Lower lobe of right lung (tissue), 2 donors: ENCODE measurements around the gene EN2. TPM values are rescaled to one million over a fixed set of nuclear protein-coding genes. Genes with fewer than 3 reads are reported as not detected.

Experiments
- ATAC-seq, 2 donors: fragments of 200-7000 bp; cut with Tn5 transposase; one replicate each; pipeline ENCODE4 v1.9.1; 2020 to 2022; ENCODE audit warnings: mild to moderate bottlenecking in 2 of 2, moderate library complexity in 2 of 2
- DNase-seq: peaks from one replicate; pipeline ENCODE4 v3.0.0-alpha.2; 2020
- H3K27ac ChIP-seq: fragments of 200-600 bp; one replicate; pipeline ENCODE4 v1.8.0; 2022
- H3K27me3 ChIP-seq: fragments of 200-600 bp; one replicate; pipeline ENCODE4 v1.8.0; 2022; ENCODE audit warnings: low read depth
- H3K36me3 ChIP-seq: fragments of 200-600 bp; one replicate; pipeline ENCODE4 v1.8.0; 2022; ENCODE audit warnings: mild to moderate bottlenecking
- H3K4me1 ChIP-seq: fragments of 200-600 bp; one replicate; pipeline ENCODE4 v1.8.0; 2022
- H3K4me3 ChIP-seq: fragments of 200-600 bp; one replicate; pipeline ENCODE4 v1.8.0; 2022; ENCODE audit warnings: mild to moderate bottlenecking
- H3K9me3 ChIP-seq: fragments of 200-600 bp; one replicate; pipeline ENCODE4 v1.8.0; 2022
- CTCF ChIP-seq: fragments of 200-600 bp; IDR thresholded peaks from one replicate; pipeline ENCODE4 v1.8.0; 2022; ENCODE audit warnings: antibody characterized with exemption, mild to moderate bottlenecking
- intact Hi-C: fragments of 100-400 bp; cut with DNase I; formaldehyde crosslinking; loops from one replicate; pipeline ENCODE4 v1.11.0; 2022
- total RNA-seq: library from RNA; stranded (reverse); fragmentation: NEBNext Ultra II Directional; extraction: Animal tissue kit (Norgen Biotek cat#: 25700); gene quantifications from one replicate; pipeline ENCODE4 v1.2.1, GENCODE V29; 2021
- donor health status: DM: no; HTN: yes; CAD: no; lungs with severe emphysema.

Gene EN2
- total RNA-seq, 1 donor from 2014 or later: not detected

- peaks cover 98% of the 10 kb centered on the region for H3K27me3 ChIP-seq
- no peak for ATAC-seq
Observed at GRCh38 chr7:155471718-155472117, 13.8 kb downstream of the EN2 start.

DNA sequence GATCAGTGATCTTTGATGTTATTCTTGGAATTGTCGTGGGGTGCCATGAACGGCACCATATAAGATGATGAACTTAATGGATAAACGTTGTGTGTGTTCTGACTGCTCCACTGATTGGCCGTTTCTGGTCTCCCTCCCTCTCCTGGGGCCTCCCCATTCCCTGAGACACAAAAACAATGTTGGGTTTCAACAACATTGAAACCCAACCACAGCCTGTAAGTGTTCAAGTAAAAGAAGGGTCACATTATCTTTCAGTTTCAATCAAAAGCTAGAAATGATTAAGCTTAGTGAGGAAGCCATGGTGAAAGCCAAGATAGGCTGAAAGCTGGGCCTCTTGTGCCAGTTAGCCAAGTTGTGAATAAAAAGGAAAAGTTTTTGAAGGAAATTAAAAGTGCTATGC is 19.5 kb downstream of the EN2 start:
- TF ChIP-seq CTCF: no peak
- no peak for ATAC-seq
- no peak overlapping the region for H3K27ac ChIP-seq
- H3K27me3 ChIP-seq: peaks cover 77% of the 10 kb centered on the region
- peaks cover 4% of the 10 kb centered on the region for H3K4me1 ChIP-seq
- no peaks in the 10 kb centered on the region for H3K9me3 ChIP-seq
- no peak for DNase-seq
- intact Hi-C loops: no loop called here
- H3K4me3 ChIP-seq: no peak overlapping the region
- no peaks in the 10 kb centered on the region for H3K36me3 ChIP-seq

More at GRCh38 chr7:155471718-155472117, 13.8 kb downstream of the EN2 start:
- no peaks in the 10 kb centered on the region for H3K9me3 ChIP-seq
- intact Hi-C loops: no loop called here
- no peak for TF ChIP-seq CTCF
- H3K4me3 ChIP-seq: no peak overlapping the region
- no peaks in the 10 kb centered on the region for H3K36me3 ChIP-seq
- peaks cover 24% of the 10 kb centered on the region for H3K4me1 ChIP-seq
- DNase-seq: no peak
- no peak overlapping the region for H3K27ac ChIP-seq

GRCh38 chr7:155481764-155482163 is 23.8 kb downstream of the EN2 start:
- Histone ChIP-seq H3K36me3 (no peaks in the 10 kb centered on the region), H3K4me3 (no peak overlapping the region), H3K4me1 (no peaks in the 10 kb centered on the region), H3K27ac (no peak overlapping the region), H3K27me3 (peaks cover 46% of the 10 kb centered on the region), H3K9me3 (no peaks in the 10 kb centered on the region)
- intact Hi-C loops: no loop called here
- ATAC-seq (no peak), DNase-seq (no peak)
- no peak for TF ChIP-seq CTCF

GRCh38 chr7:155482511-155483183 is 24.7 kb downstream of the EN2 start:
- ATAC-seq (peak in 1 of 2 donors; percentile 37), DNase-seq (no peak)
- H3K36me3 ChIP-seq: no peaks in the 10 kb centered on the region
- H3K4me3 ChIP-seq: peak overlapping the region; percentile 1
- H3K27ac ChIP-seq: no peak overlapping the region
- peaks cover 39% of the 10 kb centered on the region for H3K27me3 ChIP-seq
- intact Hi-C loops: no loop called here
- no peaks in the 10 kb centered on the region for H3K9me3 ChIP-seq
- no peak for TF ChIP-seq CTCF
- H3K4me1 ChIP-seq: no peaks in the 10 kb centered on the region

GRCh38 chr7:155483245-155483644 is 25.3 kb downstream of the EN2 start:
- no peak overlapping the region for H3K27ac ChIP-seq
- H3K9me3 ChIP-seq: no peaks in the 10 kb centered on the region
- intact Hi-C loops: no loop called here
- H3K4me1 ChIP-seq: no peaks in the 10 kb centered on the region
- H3K36me3 ChIP-seq: no peaks in the 10 kb centered on the region
- H3K27me3 ChIP-seq: peaks cover 39% of the 10 kb centered on the region
- no peak for ATAC-seq
- no peak for TF ChIP-seq CTCF
- DNase-seq: no peak
- H3K4me3 ChIP-seq: peak overlapping the region; percentile 1
